CD4-positive, alpha-beta T cell treated with Interferon alpha-2 for 1 hour (primary cell): ENCODE data around the gene BEST1.
"Not testable (repeated sequence)": the region's sequence is repeated elsewhere in the genome, so short reads cannot be mapped to it uniquely, and the experiment has no call there.

ENCODE experiments used
- DNase-seq, 2 donors: peaks; one replicate each; pipeline ENCODE4 v3.0.0-alpha.2; 2020 to 2022

BEST1 gene

GRCh38 chr11:61949169-61950034 is 749 bp upstream of the BEST1 start:
- DNase-seq = peak; percentile 30 to 61

GRCh38 chr11:61951484-61952135 is 1.5 kb downstream of the BEST1 start:
- DNase-seq = no peak

DNA sequence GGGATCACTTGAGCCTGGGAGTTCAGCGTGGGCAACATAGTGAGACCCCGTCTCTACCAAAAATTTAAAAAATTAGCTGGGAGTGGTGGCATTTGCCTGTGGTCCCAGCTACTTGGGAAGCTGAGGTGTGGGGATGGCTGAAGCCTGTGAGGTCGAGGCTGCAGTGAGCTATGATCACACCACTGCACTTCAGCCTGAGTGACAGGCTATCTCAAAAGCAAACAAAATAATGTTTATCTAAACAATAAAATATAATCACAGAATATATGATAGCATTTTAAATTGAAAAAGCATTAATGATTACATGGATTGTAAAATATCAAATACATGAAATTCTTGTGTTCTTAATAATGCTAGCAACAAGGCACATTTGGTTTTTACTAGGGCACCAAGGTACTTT is 2.7 kb downstream of the BEST1 start:
- no peak for DNase-seq

GRCh38 chr11:61953632-61954031 is 3.5 kb downstream of the BEST1 start:
- not testable (repeated sequence) for DNase-seq

DNA sequence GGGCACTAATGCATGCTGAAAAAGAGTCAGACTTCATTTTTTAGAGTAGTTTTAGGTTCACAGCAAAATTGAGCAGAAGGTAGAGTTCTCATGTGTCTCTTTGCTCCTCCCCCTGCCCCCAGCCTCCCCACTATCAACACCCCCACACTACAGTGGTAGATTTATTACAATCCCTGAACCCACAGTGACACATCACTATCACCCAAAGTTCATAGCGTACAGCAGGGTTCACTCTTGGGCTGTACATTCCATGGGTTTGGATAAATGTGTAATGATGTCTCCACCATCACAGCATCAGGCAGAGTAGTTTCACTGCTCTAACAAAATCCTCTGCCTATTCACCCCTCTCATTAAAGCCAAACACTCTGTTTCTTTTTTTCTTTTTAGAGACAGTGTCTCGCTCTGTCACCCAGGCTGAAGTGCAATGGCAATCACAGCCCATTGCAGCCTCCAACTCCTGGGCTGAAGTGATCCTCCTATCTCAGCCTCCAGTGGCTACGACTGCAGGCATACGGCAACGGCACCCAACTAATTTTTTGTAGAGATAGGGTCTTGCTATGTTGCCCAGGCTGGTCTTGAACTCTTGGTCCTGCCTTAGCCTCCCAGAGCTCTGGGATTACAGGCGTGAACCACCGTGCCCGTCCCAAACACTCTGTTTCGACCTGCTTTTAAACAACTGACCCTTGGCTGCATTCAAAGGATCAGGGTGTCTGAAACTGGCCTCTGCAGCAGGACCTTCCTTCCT is 4.1 kb downstream of the BEST1 start:
- no peak for DNase-seq

DNA sequence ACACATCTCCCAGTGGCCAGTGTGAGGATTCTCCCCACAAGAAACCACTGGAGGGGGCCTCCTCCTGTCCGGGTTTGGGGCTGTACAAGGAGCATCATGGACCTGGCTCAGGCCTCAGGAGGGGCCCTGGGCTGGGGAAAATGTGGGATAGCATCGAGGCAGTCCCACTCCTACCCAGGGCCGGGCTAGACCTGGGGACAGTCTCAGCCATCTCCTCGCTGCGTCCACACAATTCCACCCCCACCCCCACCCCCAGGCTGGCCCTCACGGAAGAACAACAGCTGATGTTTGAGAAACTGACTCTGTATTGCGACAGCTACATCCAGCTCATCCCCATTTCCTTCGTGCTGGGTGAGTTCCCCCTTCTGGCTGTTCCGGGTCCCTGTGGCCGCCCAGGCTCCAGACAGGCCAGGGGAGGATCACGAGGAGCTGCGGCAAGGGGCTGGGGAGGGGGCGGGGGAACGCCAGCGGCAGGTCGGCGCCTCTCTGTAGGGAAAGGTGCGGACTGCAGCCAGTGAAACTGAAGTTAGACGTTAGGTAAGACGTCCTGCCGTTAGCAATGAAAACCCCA is 4.8 kb downstream of the BEST1 start:
- DNase-seq = peak in 1 of 2 donors; percentile 69

DNA sequence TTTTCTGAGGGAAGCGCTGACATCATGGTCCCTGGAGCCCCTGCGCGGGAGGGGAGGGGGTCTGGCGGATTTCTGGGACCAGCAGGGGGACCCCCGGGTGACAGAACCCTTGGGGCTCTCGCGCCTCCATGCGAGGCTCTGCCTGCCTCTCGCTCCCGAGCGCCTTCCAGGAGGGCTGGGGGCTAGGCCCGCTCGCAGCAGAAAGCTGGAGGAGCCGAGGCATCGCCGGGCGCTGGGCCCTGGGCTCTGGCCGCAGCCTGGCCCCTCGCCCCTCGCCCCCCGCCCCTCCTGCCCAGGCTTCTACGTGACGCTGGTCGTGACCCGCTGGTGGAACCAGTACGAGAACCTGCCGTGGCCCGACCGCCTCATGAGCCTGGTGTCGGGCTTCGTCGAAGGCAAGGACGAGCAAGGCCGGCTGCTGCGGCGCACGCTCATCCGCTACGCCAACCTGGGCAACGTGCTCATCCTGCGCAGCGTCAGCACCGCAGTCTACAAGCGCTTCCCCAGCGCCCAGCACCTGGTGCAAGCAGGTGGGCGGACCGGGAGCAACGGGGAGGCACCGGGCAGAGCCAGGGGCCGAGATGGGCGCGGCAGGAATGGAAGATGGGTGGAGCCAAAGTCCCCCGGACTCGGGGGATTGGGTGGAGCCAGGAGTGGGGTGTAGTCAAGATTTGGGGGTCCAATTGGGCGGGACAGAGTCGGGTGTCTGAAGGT is 5.4 kb downstream of the BEST1 start:
- DNase-seq = peak; percentile 25 to 32

DNA sequence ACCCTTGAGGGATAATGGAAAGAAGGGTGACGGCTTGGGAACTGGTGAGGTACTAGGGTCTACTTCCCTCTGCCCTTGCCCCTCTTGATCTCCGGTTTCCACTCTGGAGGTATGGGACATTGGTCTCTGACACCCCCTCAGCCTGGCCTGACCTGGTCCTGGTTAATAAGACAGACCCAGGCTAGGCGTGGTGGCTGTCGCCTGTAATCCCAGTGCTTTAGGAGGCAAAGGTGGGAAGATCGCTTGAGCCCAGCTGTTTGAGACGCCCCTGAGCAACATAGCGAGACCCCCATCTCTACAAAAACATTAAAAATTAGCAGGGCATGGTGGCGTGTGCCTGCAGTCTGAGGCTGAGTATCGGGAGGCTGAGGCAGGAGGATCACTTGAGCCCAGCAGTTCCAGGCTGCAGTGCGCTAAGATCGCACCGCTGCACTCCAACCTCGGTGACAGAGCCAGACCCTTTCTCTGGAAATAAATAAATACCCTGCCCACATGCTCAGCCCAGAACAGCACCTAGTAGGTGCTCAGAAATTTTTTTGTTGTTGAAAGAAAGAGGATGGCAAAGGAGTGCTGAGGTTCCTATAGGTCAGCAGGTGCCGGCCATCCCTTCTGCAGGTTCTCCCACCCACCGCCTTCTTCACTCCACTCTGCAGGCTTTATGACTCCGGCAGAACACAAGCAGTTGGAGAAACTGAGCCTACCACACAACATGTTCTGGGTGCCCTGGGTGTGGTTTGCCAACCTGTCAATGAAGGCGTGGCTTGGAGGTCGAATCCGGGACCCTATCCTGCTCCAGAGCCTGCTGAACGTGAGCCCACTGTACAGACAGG is 6.3 kb downstream of the BEST1 start:
- no peak for DNase-seq

GRCh38 chr11:61957021-61957770 is 7.0 kb downstream of the BEST1 start:
- DNase-seq = no peak

GRCh38 chr11:61958590-61958989 is 8.4 kb downstream of the BEST1 start:
- DNase-seq = no peak

- no peak for DNase-seq
Observed at GRCh38 chr11:61959114-61959513, 9.0 kb downstream of the BEST1 start.

DNA sequence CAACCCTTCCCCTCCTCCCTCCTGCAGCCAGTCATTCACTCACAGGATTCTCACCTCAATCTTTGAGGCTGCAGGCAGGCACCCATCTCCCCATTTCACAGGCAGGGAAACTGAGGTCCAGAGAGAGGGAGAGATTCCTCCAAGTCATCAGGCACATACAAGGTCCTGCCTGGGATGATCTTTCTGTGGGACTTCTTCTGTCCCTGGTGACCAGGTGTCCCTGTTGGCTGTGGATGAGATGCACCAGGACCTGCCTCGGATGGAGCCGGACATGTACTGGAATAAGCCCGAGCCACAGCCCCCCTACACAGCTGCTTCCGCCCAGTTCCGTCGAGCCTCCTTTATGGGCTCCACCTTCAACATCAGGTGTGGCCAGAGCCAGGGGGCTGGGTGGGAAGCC is 9.5 kb downstream of the BEST1 start:
- no peak for DNase-seq

GRCh38 chr11:61960532-61960931 is 10.4 kb downstream of the BEST1 start:
- DNase-seq = no peak

DNA sequence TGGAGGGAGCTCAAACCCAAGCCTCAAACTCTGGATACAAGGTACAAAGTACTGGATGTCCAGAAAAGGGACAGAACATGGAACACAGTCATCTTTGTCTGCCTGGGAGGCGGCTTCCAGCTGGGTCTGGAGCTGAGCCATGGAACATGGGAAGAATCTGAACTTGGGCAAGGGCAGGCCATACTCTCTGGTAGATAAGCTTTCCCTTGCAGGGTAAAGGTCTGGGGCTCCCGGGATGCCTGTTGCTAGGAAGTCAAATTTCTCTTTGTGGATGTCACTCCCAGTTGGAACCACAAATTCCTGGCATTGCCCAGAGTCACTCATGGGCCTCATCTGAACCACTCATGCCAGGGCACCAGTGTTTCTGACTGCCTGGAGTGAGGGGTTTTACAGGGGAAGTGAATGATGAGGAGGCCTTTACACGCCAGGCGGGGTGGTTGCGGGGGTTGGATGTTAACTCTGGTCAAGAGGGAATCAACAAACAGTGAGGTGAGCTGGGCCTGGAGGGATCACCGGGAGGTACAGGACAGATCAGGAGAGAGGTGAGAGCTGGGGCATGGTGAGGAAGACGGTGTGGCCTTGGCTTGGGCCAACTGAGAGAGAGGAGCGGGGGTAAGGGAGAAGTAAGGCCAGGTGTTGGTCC is 11.5 kb downstream of the BEST1 start:
- no peak for DNase-seq

- peak; percentile 26 to 30 for DNase-seq
Observed at GRCh38 chr11:61962213-61963015, 12.3 kb downstream of the BEST1 start.

DNA sequence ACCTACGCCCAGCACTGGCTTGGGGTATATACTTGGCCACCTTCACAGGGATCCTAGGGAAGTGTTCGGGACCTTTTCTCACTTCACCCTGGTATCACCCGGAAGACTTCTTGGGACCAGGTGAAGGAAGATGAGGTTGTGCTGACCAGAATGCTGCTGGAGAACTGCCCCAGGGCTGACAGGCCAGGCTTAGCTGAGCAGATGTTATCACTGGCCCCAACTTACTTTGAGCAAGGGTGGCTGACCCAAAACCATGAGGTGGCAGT is 12.8 kb downstream of the BEST1 start:
- no peak for DNase-seq

DNA sequence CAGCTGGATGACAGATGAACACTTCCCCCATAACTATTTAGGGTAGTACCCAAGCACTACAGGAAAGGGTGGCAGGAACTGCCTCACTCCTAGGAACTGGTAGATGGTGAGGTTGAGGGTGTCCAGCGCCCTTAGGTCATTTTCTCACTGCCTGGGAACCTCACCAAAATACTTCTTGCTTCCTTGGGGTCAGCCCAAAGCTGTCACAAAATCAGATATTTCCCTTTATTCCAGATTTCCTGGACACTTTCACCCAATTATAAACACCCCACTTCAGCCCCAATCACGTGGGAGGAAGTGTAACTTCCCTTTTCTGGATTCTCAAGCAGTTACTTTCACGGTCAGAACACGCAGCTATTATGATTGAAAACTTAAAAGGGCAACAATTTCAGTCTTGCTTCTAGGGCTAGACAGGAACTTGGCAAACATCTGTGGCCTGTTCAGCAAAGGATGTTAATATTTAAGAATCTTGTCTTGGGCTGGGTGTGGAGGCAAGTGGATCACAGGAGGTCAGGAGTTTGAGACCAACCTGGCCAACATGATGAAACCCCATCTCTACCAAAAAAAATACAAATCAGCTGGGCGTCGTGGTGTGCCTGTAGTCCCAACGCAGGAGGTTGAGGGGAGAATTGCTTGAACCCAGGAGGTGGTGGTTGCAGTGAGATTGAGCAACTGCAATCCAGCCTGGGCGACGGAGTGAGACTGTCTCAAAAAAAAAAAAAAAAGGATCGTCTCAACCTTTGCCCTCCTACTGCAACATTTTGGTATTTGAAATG is 13.3 kb downstream of the BEST1 start:
- DNase-seq = peak; percentile 52 to 73

DNA sequence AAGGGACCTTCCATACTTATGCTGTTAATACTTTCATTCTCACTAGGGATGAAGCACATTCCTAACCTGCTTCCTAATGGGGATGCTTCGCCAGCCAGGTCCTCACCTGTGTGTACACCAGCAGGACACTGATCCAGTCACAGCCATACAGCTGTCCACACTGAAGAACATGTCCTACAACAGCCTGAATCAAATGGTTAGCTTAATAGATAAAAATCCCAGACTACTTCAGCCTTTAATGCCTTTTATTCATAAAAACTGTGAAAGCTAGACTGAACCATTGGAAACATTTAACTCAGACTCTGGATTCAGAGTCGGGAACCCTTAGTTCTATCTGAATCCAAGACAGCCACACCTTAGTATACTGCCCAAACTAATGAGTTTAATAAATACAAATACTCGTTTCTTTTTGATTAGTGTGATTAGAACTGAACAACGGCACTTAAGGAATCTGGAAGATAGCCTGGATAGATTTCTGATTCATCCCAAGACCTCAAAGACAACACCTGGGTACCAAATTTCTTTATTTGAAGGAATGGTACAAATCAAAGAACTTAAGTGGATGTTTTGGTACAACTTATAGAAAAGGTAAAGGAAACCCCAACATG is 14.0 kb downstream of the BEST1 start:
- peak; percentile 39 to 50 for DNase-seq
